ENCODE data around the gene DCST1.
"Not testable (repeated sequence)": the region's sequence is repeated elsewhere in the genome, so short reads cannot be mapped to it uniquely, and the experiment has no call there.

DCST1 gene

GRCh38 chr1:154992721-154993571 is 40.7 kb upstream of the DCST1 start:
- TF ChIP-seq CTCF (IDR thresholded peaks at IDR 0.05; ENCODE audit: control extremely low read depth, extremely low read depth, low read depth, missing control alignments), result no peak
- DNase-seq (ENCODE audit: extremely low spot score), result no peak
- ChIA-PET POLR2A (interaction anchor here (2.3 kb wide), 1 partner anchor 9 kb away, joined by 9 read pairs; the partner anchor contains the start of gene FLAD1), CTCF (interaction anchor here (1.5 to 13.3 kb wide), 3 partner anchors 10 to 24 kb away, joined by 4 to 175 read pairs (median 13); partner anchors contain the start of gene FLAD1)

GRCh38 chr1:154993572-154994268 is 39.9 kb upstream of the DCST1 start, which contains the start of gene LENEP:
LENEP (plus strand) TSS chr1:154993586; CDS start chr1:154993608, 22 bp downstream.
- DNase-seq (ENCODE audit: extremely low spot score), result no peak
- POLR2A ChIA-PET, result interaction anchor here (2.3 kb wide), 1 partner anchor 10 kb away, joined by 9 read pairs; the partner anchor contains the start of gene FLAD1
- CTCF ChIA-PET, result interaction anchor here (0.8 to 13.3 kb wide), 8 partner anchors 11 to 493 kb away, joined by 3 to 175 read pairs (median 4); partner anchors contain the start of genes ADAM15, CKS1B and FLAD1
- TF ChIP-seq CTCF (IDR thresholded peaks at IDR 0.05; ENCODE audit: control extremely low read depth, extremely low read depth, low read depth, missing control alignments), result no peak

- CTCF ChIA-PET, result interaction anchor here (0.8 to 13.3 kb wide), 7 partner anchors 11 to 493 kb away, joined by 3 to 175 read pairs (median 4); partner anchors contain the start of genes ADAM15, CKS1B and FLAD1
These were observed 39.4 kb upstream of the DCST1 start for GRCh38 chr1:154994269-154994587.

GRCh38 chr1:154994591-154994990 is 39.0 kb upstream of the DCST1 start:
- no peak for DNase-seq (ENCODE audit: extremely low spot score)
- ChIA-PET POLR2A (interaction anchor here (0.6 kb wide), 1 partner anchor 223 kb away, joined by 3 read pairs; no protein-coding TSS in a partner anchor), CTCF (interaction anchor here (0.8 to 13.3 kb wide), 6 partner anchors 11 to 494 kb away, joined by 3 to 175 read pairs (median 4); partner anchors contain the start of genes ADAM15, CKS1B and FLAD1)
- no peak for TF ChIP-seq CTCF (IDR thresholded peaks at IDR 0.05; ENCODE audit: control extremely low read depth, extremely low read depth, low read depth, missing control alignments)

More at GRCh38 chr1:154994269-154994587, 39.4 kb upstream of the DCST1 start:
- no peak for DNase-seq (ENCODE audit: extremely low spot score)
- TF ChIP-seq CTCF (IDR thresholded peaks at IDR 0.05; ENCODE audit: control extremely low read depth, extremely low read depth, low read depth, missing control alignments), result no peak
- POLR2A ChIA-PET, result interaction anchor here (2.3 kb wide), 1 partner anchor 11 kb away, joined by 9 read pairs; the partner anchor contains the start of gene FLAD1

GRCh38 chr1:154995301-154995983 is 38.2 kb upstream of the DCST1 start:
- DNase-seq (ENCODE audit: extremely low spot score), result not testable (repeated sequence)
- ChIA-PET POLR2A (interaction anchor here (0.6 to 0.7 kb wide), 2 partner anchors 22 to 29 kb away, joined by 3 to 9 read pairs; no protein-coding TSS in a partner anchor), CTCF (interaction anchor here (0.7 to 13.3 kb wide), 8 partner anchors 7 to 326 kb away, joined by 3 to 175 read pairs (median 5); no protein-coding TSS in a partner anchor)

- DNase-seq (ENCODE audit: extremely low spot score), result no peak
- CTCF ChIA-PET, result interaction anchor here (0.9 to 13.3 kb wide), 12 partner anchors 9 to 94 kb away, joined by 3 to 175 read pairs (median 6); partner anchors contain the start of genes FLAD1 and SHC1
- TF ChIP-seq CTCF (IDR thresholded peaks at IDR 0.05; ENCODE audit: control extremely low read depth, extremely low read depth, low read depth, missing control alignments), result no peak
These were observed 36.5 kb upstream of the DCST1 start for GRCh38 chr1:154996966-154997701.

More at GRCh38 chr1:154996966-154997701, 36.5 kb upstream of the DCST1 start:
- POLR2A ChIA-PET, result no interaction called here

All from GM10248 (cell line).